ENCODE data around the gene TMEM259.
A peak's percentile ranks its signal among the peaks of the same experiment; 100 is the strongest.

The TMEM259 gene

DNA sequence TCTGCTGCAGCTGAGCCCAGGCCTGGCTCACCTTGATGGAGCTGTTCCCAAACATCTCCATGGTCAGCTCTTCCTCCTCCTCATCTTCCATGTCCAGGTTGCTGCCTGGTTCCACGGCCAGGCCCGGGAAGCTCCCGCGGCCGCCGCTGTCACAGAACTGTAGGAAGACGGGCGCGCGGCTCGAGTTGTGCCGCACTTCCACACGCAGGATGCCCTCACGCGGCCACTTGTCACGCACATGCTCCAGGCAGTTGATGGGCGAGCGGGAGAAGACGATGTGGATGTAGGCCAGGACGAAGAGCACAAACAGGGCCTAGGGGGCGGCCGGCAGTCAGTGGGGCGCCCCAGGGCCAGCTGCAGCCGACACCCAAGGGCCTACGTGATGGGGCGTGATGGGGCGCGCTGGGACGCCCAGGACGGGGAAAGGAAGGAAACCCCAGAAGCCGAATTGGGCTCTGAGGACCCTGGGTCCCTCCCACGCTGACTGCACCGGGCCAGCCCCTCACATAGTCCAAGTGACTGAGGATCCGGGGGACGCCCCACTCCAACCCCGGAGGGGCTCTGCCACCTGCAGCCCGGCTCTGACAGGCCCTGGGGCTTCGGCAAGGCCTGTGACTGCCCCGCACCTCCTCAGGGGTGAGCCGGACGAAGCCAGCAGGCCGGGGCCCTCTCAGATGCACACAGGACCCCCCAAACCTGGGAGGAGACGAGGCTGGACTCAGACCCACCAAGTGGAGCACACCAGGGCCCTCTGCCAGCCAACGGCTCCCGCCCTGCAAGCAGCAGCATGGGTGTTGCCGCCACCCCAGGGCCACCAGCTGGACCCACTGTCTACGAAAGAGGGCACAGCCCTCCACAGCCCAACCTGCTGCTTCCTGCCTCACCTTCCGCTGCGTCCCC is 6.5 kb downstream of the TMEM259 start:
- H3K79me1 ChIP-seq (ENCODE audit: low read depth, low read length) = peaks cover 53% of the 10 kb centered on the region
- no peak overlapping the region for H2AFZ ChIP-seq (ENCODE audit: low read length)
- no peak for DNase-seq (ENCODE audit: low spot score)
- peak overlapping the region; percentile 85 for H3K23ac ChIP-seq (ENCODE audit: low read depth, low read length, poor library complexity)
- no peaks in the 10 kb centered on the region for H3K9me3 ChIP-seq (replicated peaks in 1 of 2; ENCODE audit: control insufficient read depth in 2 of 2, insufficient read depth in 1 of 2, low read depth in 1 of 2, low read length in 2 of 2)
- no peak overlapping the region for H4K91ac ChIP-seq (ENCODE audit: low read depth, low read length, poor library complexity)
- H4K8ac ChIP-seq (ENCODE audit: low read depth, low read length) = no peak overlapping the region
- no peak overlapping the region for H2BK5ac ChIP-seq (ENCODE audit: low read length)
- no peak overlapping the region for H2BK120ac ChIP-seq (ENCODE audit: low read depth, low read length)
- no peak overlapping the region for H3K27ac ChIP-seq (replicated peaks; ENCODE audit: low read length)
- H3K27me3 ChIP-seq (ENCODE audit: control insufficient read depth in 3 of 3, insufficient read depth in 3 of 3, low read depth in 1 of 3, low read length in 3 of 3) = no peaks in the 10 kb centered on the region
- peak overlapping the region; percentile 71 for H3K14ac ChIP-seq (ENCODE audit: low read length)
- no peak overlapping the region for H3K9ac ChIP-seq (ENCODE audit: low read depth, low read length, poor library complexity)
- H3K4me3 ChIP-seq (ENCODE audit: low read length in 2 of 2) = no peak overlapping the region
- no peak overlapping the region for H2BK12ac ChIP-seq (ENCODE audit: low read length)
- peak overlapping the region; percentile 32 for H2AK5ac ChIP-seq (ENCODE audit: low read depth, low read length)
- no peak overlapping the region for H3K18ac ChIP-seq (ENCODE audit: low read length)
- peaks cover 27 to 57% of the 10 kb centered on the region in 2 donors for H3K36me3 ChIP-seq (replicated peaks in 1 of 2; ENCODE audit: control insufficient read depth in 2 of 2, insufficient read depth in 2 of 2, low read length in 2 of 2)
- no peak overlapping the region for H3K4ac ChIP-seq (ENCODE audit: low read length)
- no peak overlapping the region for H3K4me2 ChIP-seq (ENCODE audit: insufficient read depth, low read length, poor library complexity, severe bottlenecking)
- H2BK15ac ChIP-seq (ENCODE audit: low read length) = no peak overlapping the region
- no CpG with 5 or more reads among the region's 49 CpGs for WGBS, 2 donors (ENCODE audit: extremely low coverage in 2 of 2, insufficient read length in 2 of 2, insufficient replicate concordance in 1 of 2)
- H3K4me1 ChIP-seq (ENCODE audit: control insufficient read depth in 2 of 2, insufficient read depth in 1 of 2, low read depth in 1 of 2, low read length in 2 of 2) = peaks cover 16 to 28% of the 10 kb centered on the region in 2 donors

DNA sequence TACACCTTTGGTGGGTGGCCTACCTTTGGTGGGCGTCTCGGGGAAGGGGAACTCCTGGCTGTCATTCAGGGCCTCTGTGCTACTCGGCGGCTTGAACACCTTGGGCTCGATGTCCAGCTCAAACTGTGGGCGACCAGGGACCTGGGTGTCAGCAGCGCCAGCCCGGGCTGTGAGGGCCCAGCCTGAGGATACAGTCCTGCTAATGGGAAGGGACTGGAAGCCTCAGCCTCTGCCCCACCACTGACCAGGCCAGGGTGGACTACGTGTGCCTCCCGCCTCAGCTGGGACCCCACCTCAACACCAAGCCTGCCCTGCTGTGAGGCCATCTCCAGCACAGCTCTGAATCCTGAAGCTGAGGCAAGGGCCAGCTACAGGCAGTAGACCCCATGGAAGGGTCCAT is 7.7 kb downstream of the TMEM259 start:
- no peak for DNase-seq (ENCODE audit: low spot score)
- Histone ChIP-seq H3K27ac (replicated peaks; ENCODE audit: low read length) (no peak overlapping the region), H3K9me3 (replicated peaks in 1 of 2; ENCODE audit: control insufficient read depth in 2 of 2, insufficient read depth in 1 of 2, low read depth in 1 of 2, low read length in 2 of 2) (no peaks in the 10 kb centered on the region), H3K79me1 (ENCODE audit: low read depth, low read length) (peaks cover 48% of the 10 kb centered on the region), H2BK120ac (ENCODE audit: low read depth, low read length) (no peak overlapping the region), H3K23ac (ENCODE audit: low read depth, low read length, poor library complexity) (no peak overlapping the region), H3K14ac (ENCODE audit: low read length) (no peak overlapping the region), H2AFZ (ENCODE audit: low read length) (no peak overlapping the region), H2AK5ac (ENCODE audit: low read depth, low read length) (no peak overlapping the region), H3K9ac (ENCODE audit: low read depth, low read length, poor library complexity) (peak overlapping the region; percentile 21), H4K8ac (ENCODE audit: low read depth, low read length) (no peak overlapping the region), H3K4ac (ENCODE audit: low read length) (no peak overlapping the region), H2BK12ac (ENCODE audit: low read length) (no peak overlapping the region), H3K27me3 (ENCODE audit: control insufficient read depth in 3 of 3, insufficient read depth in 3 of 3, low read depth in 1 of 3, low read length in 3 of 3) (no peaks in the 10 kb centered on the region), H4K91ac (ENCODE audit: low read depth, low read length, poor library complexity) (no peak overlapping the region), H3K4me2 (ENCODE audit: insufficient read depth, low read length, poor library complexity, severe bottlenecking) (no peak overlapping the region), H3K4me1 (ENCODE audit: control insufficient read depth in 2 of 2, insufficient read depth in 1 of 2, low read depth in 1 of 2, low read length in 2 of 2) (peaks cover 14 to 22% of the 10 kb centered on the region in 2 donors), H2BK5ac (ENCODE audit: low read length) (peak overlapping the region; percentile 24), H3K4me3 (ENCODE audit: low read length in 2 of 2) (no peak overlapping the region), H2BK15ac (ENCODE audit: low read length) (no peak overlapping the region), H3K36me3 (replicated peaks in 1 of 2; ENCODE audit: control insufficient read depth in 2 of 2, insufficient read depth in 2 of 2, low read length in 2 of 2) (peaks cover 30 to 50% of the 10 kb centered on the region in 2 donors), H3K18ac (ENCODE audit: low read length) (no peak overlapping the region)
- no CpG with 5 or more reads among the region's 10 CpGs for WGBS, 2 donors (ENCODE audit: extremely low coverage in 2 of 2, insufficient read length in 2 of 2, insufficient replicate concordance in 1 of 2)

DNA sequence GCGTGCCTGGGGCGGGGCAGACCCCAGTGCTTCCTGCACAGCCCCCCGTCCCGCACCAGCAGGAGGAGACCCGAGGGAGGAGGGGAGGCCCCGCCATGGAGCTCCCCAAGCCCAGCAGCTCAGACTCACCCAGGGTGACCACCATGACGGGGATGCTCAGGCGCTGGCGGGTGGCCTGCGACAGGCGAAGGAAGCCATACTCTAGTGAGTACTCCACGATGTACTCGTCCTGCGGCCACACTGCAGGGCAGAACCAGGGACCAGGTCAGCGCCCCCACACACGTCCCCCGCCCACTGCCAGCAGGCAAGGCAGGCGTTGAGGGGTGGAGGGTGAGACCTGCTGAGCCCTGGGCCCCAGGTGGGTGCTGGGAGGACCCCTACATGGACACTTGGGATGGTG is 8.6 kb downstream of the TMEM259 start:
- H3K4me1 ChIP-seq (ENCODE audit: control insufficient read depth in 2 of 2, insufficient read depth in 1 of 2, low read depth in 1 of 2, low read length in 2 of 2) = peaks cover 14 to 18% of the 10 kb centered on the region in 2 donors
- no peak overlapping the region for H2AFZ ChIP-seq (ENCODE audit: low read length)
- peaks cover 39% of the 10 kb centered on the region for H3K79me1 ChIP-seq (ENCODE audit: low read depth, low read length)
- H2AK5ac ChIP-seq (ENCODE audit: low read depth, low read length) = no peak overlapping the region
- no peak overlapping the region for H3K4me2 ChIP-seq (ENCODE audit: insufficient read depth, low read length, poor library complexity, severe bottlenecking)
- no peak overlapping the region for H3K9ac ChIP-seq (ENCODE audit: low read depth, low read length, poor library complexity)
- peak overlapping the region; percentile 31 for H3K23ac ChIP-seq (ENCODE audit: low read depth, low read length, poor library complexity)
- no peak overlapping the region for H2BK12ac ChIP-seq (ENCODE audit: low read length)
- H2BK15ac ChIP-seq (ENCODE audit: low read length) = no peak overlapping the region
- no peak overlapping the region for H4K91ac ChIP-seq (ENCODE audit: low read depth, low read length, poor library complexity)
- no CpG with 5 or more reads among the region's 18 CpGs for WGBS, 2 donors (ENCODE audit: extremely low coverage in 2 of 2, insufficient read length in 2 of 2, insufficient replicate concordance in 1 of 2)
- H3K36me3 ChIP-seq (replicated peaks in 1 of 2; ENCODE audit: control insufficient read depth in 2 of 2, insufficient read depth in 2 of 2, low read length in 2 of 2) = peaks cover 30 to 47% of the 10 kb centered on the region in 2 donors
- H2BK5ac ChIP-seq (ENCODE audit: low read length) = no peak overlapping the region
- H3K27ac ChIP-seq (replicated peaks; ENCODE audit: low read length) = no peak overlapping the region
- H2BK120ac ChIP-seq (ENCODE audit: low read depth, low read length) = no peak overlapping the region
- H3K9me3 ChIP-seq (replicated peaks in 1 of 2; ENCODE audit: control insufficient read depth in 2 of 2, insufficient read depth in 1 of 2, low read depth in 1 of 2, low read length in 2 of 2) = no peaks in the 10 kb centered on the region
- no peak overlapping the region for H3K14ac ChIP-seq (ENCODE audit: low read length)
- H3K27me3 ChIP-seq (ENCODE audit: control insufficient read depth in 3 of 3, insufficient read depth in 3 of 3, low read depth in 1 of 3, low read length in 3 of 3) = no peaks in the 10 kb centered on the region
- H3K18ac ChIP-seq (ENCODE audit: low read length) = no peak overlapping the region
- no peak overlapping the region for H3K4me3 ChIP-seq (ENCODE audit: low read length in 2 of 2)
- H3K4ac ChIP-seq (ENCODE audit: low read length) = no peak overlapping the region
- no peak overlapping the region for H4K8ac ChIP-seq (ENCODE audit: low read depth, low read length)
- DNase-seq (ENCODE audit: low spot score) = no peak

DNA sequence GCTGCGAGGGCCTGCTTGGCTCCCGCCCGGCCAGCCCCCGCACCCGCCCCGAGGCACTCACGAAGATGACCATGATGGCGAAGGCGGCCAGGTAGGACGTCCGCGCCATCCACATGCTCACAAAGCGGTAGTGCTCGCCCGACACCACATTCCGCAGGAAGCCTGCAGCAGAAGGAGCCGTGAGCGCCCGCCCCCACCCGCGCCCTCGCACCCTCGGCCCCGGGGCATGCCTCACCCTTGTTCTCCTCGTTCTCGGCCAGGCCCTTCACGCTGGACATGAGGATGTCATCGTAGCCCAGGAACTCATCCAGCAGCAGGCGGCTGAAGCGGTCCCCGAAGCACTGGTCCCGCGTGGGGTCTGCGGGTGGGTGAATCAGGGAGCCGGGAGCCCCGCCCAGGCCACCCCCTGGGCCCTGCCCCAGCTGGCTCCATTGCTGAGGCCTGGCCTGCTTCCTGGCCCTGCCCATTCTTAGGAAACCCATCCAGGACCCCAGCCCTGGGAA is 9.0 kb downstream of the TMEM259 start:
- peaks cover 30 to 47% of the 10 kb centered on the region in 2 donors for H3K36me3 ChIP-seq (replicated peaks in 1 of 2; ENCODE audit: control insufficient read depth in 2 of 2, insufficient read depth in 2 of 2, low read length in 2 of 2)
- no peak overlapping the region for H4K8ac ChIP-seq (ENCODE audit: low read depth, low read length)
- no peak overlapping the region for H3K18ac ChIP-seq (ENCODE audit: low read length)
- H4K91ac ChIP-seq (ENCODE audit: low read depth, low read length, poor library complexity) = no peak overlapping the region
- H2BK5ac ChIP-seq (ENCODE audit: low read length) = no peak overlapping the region
- no peak for DNase-seq (ENCODE audit: low spot score)
- H3K4me2 ChIP-seq (ENCODE audit: insufficient read depth, low read length, poor library complexity, severe bottlenecking) = no peak overlapping the region
- no peak overlapping the region for H3K4me3 ChIP-seq (ENCODE audit: low read length in 2 of 2)
- no peak overlapping the region for H2AK5ac ChIP-seq (ENCODE audit: low read depth, low read length)
- H3K9me3 ChIP-seq (replicated peaks in 1 of 2; ENCODE audit: control insufficient read depth in 2 of 2, insufficient read depth in 1 of 2, low read depth in 1 of 2, low read length in 2 of 2) = no peaks in the 10 kb centered on the region
- H3K9ac ChIP-seq (ENCODE audit: low read depth, low read length, poor library complexity) = no peak overlapping the region
- no peak overlapping the region for H2BK12ac ChIP-seq (ENCODE audit: low read length)
- no peak overlapping the region for H2BK120ac ChIP-seq (ENCODE audit: low read depth, low read length)
- no peak overlapping the region for H2AFZ ChIP-seq (ENCODE audit: low read length)
- H3K27me3 ChIP-seq (ENCODE audit: control insufficient read depth in 3 of 3, insufficient read depth in 3 of 3, low read depth in 1 of 3, low read length in 3 of 3) = no peaks in the 10 kb centered on the region
- H3K23ac ChIP-seq (ENCODE audit: low read depth, low read length, poor library complexity) = no peak overlapping the region
- H3K4ac ChIP-seq (ENCODE audit: low read length) = no peak overlapping the region
- H3K4me1 ChIP-seq (ENCODE audit: control insufficient read depth in 2 of 2, insufficient read depth in 1 of 2, low read depth in 1 of 2, low read length in 2 of 2) = peaks cover 11 to 14% of the 10 kb centered on the region in 2 donors
- no CpG with 5 or more reads among the region's 36 CpGs for WGBS, 2 donors (ENCODE audit: extremely low coverage in 2 of 2, insufficient read length in 2 of 2, insufficient replicate concordance in 1 of 2)
- H3K14ac ChIP-seq (ENCODE audit: low read length) = no peak overlapping the region
- no peak overlapping the region for H3K27ac ChIP-seq (replicated peaks; ENCODE audit: low read length)
- H3K79me1 ChIP-seq (ENCODE audit: low read depth, low read length) = peaks cover 39% of the 10 kb centered on the region
- H2BK15ac ChIP-seq (ENCODE audit: low read length) = no peak overlapping the region
